ENCODE results near the gene GPSM1.

The GPSM1 gene

DNA sequence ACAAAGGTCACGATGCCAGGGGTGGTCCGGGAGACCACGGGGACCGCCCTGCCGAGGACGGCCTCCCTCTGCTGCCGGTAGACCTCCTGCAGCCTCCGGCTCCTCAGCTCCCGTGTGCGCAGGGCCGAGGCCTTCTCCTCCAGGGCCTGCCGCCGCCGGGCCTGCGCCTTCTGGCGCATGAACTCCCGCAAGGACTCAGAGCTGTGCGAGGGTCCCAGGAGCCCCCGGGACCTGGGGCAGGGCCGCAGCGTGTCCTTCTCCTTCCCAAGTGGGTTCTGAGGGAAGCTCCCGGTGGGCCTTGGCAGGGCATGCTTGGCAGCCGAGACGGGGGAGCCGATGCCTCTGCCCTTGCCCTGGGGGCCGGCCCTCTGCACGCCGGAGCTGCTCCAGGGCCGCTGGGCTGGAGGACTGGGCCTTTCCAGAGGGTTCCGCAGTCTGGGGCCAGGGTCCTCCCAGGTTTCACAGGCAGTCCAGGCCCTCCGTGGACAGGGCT is 36.8 kb upstream of the GPSM1 start:
- no peak for DNase-seq

DNA sequence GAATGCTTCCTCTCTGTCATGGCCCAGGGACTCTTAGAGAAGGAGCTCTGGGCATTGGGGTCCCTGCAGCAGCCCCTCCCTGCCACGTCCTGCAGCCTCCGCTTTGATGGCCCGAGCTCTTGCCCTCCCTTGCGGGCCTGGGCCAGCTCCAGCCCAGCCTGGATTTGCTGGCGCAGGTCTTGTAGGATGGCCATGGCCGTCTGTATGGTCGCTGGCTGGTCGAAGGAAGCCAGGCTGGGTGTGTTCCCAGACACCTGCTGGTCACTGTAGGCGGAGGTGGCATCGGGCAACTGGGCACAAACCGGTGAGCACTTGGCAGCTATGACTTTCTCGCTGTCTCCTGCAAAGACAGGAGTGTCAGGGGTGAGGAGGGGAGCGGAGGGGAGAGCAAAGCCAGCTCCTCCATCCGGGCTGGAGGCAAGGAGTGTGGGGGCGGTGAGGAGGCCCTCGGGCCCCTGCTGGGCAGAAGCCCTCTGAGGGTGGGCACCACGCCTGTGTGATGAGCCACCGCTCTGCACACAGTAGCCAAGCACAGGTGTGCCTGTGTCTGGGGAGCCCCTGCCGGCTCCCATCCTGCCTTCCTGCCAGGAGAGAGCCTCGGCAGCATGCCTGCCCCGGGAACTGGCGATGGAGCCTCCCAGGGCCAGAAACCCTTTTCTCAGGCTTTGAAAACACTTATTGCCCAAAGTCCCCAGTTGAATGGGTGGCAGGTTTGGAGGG is 35.9 kb upstream of the GPSM1 start:
- peak in 2 of 14 donors; percentile 41 to 97 for DNase-seq

DNA sequence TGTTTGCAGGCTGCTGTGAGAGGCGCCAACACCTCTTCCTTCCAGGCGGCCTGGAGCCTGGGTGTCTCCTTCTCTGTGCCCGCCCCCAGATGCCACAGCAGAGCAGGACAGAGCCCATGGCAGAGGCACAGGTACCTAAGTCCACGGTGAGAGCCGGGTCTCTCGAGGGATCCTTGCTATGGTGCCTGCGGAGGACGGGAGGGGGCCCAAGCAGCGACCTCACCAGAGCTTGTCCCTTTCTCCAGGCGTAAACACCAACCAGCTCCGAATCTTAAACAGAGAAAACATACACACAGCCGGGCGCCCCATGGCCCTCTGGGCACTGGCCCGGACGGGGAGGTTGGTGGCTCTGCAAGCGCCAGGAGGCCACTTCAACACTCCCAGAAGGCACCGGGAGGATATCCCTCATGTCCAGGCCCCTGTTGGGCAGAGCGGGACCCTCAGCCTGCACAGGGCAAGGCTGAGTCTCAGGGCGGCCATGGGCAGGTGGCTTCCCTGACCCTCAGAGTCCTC is 35.3 kb upstream of the GPSM1 start:
- no peak for DNase-seq

DNA sequence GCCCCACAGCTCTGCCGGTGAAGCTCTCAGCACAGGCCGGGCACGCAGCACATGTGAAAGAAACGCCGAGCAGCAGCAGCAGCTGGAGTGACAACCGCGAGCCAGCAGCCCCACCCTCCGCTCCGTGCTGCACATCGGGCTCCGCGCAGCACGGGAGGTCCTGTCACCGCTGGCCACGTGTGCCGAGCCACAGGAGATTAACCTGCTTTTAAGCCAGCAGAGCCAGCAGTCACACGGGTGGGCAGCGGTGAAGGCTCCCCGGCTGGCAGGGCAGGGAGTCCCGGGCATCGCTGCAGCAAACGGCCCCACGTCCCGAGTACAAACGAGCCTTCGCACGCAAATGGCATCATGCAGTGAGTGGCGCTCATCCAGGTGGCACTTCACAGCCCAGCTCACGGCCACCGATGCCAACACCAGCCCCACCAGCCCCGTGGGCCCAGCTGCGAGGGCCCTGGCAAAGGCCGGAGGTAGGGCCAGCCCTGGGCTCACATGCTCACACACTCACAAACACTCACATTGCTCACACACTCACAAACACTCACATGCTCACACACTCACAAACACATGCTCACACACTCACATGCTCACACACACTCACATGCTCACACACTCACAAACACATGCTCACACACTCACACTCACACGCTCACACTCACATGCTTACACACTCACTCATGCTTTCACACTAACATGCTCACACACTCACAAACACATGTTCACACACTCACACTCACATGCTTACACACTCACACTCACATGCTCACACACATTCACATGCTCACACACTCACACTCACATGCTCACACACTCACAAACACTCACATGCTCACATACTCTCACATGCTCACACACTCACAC is 34.5 kb upstream of the GPSM1 start:
- DNase-seq = no peak

DNA sequence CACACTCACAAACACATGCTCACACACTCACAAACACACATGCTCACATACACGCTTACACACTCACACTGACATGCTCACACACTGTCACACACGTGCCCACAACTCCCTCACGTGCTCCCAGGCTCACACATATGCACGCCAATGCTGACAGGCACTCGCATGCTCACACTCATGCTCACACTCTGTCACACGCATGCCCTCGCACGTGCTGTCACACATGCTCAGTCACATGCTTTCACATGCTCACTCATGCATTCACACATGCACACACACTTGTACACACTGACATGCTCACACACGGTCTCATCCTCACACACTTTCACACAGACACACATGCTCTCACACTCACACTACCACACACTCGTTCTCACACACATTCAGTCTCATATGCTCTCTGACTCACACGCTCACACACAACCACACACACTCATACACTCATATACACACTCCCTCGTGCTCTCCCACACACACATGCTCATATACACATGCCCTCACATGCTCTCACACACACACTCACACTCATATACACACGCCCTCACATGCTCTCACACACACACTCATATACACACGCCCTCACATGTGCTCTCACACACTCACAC is 33.8 kb upstream of the GPSM1 start:
- DNase-seq = no peak

DNA sequence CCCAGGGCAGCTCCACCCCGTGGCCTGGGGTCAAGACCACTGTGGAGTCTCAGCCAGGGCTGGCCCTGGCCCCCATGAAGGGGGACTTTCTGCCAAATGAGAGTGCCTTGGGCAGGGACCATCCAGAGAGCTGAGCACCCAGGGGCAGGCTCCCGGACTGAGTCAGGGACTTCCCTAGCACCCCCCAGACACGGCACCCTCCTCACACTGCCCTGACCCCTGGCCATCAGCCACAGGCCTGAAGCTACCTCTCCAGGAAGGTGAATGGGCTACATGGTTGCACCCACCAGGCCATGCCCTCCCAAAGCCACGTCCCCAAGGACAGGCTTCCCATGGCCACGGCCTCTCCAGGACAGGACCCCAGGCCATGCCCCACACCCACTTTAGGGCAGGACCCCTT is 32.9 kb upstream of the GPSM1 start:
- no peak for DNase-seq

DNA sequence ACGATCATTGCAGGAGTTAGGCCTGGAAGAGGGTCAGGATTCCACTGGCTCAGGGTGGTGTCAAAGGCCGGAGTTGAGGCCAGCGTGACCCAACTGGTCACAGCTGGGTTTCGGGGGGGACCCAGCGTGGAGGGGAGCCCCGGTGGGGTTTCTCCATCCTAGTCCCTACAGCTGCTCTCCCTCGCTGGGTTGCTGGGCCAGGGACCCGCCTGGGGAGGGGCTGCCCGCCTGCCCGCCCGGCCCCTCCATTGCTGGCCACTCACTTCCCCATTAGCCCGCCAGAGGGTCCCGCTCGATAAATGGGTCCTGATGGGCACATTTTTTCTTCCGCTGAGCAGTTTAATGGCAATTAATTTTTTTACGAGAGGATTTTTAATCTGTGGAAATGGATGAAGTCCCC is 32.3 kb upstream of the GPSM1 start:
- DNase-seq = no peak

DNA sequence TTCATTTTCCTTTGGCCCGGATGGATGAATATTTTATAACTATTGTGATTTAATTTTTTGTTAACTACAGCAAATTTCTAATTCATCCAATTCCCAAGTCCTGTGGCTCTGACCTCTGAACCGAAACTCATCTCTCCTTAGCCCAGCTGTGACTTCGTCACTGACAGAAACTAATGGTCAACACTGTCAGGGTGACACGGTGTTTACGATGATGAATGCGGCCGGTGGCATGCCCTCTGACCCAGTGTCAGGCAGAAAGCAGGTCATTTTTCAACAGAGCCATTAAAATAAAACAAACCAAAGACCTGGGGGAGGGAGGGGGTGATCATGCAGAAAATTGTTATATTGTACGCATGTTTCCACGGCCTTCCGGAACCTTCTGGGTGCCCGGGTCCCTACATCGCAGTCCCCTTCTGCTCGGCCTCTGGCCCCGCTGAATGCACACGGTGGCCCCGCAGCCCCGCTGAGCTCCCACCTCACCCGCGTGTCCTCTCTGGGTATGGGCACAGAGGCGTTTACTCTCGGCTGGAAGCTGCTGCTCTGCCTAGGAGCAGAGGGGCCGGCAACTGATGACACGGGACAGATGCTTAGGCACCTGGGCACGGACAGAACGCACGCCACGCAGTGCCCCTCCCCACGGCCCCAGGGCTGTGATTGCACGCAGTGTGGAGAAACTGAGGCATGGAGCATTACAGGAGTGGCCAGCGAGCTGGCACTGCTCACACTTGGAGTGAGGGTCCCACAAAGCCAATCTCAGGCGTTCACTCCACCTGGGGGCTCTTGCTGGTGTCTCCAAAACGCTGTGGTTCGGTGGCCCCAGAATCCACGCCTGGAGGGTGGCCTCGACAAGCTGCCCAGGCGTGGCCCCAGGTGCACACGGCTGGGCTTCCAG is 31.6 kb upstream of the GPSM1 start:
- no peak for DNase-seq

DNA sequence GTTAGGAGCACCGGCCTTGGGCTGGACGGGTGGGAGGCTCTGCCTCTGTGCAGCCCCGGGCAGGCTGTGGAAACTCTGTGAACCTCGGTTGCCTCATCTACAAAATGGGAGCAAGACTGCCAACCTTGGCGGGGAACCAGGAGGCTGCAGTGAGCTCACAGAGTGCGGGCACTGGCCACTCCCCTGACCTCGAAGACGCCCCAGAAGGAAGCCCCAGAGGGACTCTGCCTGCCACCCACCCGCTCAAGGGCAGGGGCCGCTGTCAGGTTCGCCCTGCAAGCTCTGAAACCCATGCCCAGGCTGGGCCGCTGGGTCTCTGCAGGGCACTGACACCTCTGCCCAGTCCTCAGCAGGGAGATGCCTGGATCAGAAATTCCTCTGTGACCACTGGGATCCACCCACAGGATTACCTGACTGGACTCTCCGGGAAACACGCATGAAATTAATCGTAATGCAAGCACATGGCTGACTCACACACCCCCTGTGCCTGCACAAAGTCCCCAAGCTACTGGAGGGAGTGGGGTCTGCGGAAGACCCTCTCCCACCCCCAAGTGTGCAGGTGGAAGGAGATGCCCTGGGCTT is 30.8 kb upstream of the GPSM1 start:
- DNase-seq = no peak

DNA sequence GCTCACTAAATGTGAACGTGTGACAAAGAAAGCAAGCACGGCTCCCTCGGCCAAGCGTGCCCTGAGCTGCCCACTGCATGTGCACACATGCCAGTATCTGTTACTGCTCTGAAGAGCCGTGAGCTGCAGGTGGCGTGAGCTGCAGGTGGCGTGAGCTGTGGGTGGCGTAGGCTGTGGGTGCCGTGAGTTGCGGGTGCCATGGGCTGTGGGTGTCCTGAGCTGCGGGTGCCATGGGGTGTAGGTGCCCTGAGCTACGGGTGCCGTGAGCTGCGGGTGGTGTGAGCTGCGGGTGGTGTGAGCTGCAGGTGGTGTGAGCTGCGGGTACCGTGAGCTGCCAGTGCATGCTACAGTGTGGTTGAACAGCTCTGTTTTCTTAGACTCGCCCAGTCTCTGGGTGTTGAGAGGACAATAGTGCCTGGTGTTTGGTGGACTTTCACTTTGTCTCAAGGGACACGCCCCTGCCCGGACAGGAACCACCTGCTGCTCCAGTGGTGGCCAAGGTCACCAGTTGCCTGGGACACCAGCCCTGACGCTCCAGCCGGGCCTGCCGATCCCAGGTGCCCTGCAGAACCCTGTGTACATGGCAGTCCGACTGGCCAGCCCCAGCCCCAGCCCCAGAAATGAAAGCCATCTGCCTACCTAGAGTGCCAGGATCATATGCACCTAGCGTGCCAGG is 30.2 kb upstream of the GPSM1 start:
- DNase-seq = peak in 1 of 14 donors; percentile 80

DNA sequence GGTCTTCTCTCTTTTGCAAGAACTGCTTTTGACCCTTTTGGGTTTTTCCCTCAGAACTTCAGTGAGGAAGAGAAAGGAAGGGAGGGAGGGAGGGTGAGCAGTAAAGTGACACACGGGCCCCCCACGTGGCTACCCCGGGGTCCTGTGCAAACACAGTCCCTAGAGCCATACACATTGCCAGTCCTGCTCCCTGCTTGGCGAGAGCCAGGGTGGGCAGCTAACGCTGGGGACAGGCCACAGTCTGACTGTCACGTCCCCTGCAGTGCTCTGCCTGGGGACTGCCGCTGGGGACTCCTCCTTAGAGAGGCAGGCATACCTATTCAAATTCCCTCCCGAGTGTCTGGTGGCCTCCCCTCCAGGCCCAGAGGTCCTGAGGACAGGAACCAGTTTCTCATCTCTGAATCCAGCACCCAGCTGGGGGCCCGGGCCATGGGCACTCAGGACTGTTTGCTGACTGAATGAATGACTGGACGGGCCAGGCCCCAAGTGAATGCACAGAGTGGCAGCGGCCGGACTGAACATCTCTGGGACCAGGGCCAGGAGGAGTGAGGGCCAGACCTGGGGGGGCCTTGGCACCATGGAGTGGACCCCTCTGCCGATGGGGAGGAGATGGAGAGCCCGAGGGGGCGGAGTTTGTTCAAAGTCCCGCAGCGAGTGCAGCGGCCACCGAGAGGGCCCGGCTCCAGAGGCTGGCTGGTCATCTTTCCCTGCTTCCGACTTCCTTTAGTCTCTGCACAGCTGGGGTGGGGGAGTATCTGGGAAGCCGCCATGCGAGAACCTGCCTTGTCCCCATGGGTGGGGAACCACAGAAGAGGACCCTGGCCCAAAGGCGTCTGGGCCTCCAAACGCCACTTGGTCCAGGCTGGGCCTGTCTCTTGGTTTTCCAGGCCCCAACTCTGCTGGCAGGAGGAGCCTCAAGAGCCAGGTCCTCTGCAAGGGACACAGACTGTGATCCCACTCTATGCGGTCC is 29.3 kb upstream of the GPSM1 start:
- no peak for DNase-seq

DNA sequence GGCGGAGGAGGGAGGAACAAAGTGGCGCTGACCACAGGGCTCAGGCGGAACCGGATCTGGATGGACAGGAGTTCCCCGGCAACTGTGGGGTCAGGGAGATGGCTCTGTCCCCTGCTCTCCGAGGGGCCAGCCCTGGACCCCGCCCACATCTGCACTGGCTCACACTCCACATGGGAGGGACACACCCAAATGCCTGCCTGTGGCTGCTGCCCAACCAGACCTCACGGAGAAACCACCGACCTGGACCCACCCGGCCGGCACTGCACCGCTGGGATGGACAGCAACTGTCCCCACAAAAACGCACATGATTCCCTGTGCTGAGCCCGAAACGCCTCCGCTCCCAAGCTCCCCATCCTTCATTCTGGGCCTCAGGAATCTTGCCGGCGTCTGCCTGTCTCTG is 28.2 kb upstream of the GPSM1 start:
- no peak for DNase-seq

DNA sequence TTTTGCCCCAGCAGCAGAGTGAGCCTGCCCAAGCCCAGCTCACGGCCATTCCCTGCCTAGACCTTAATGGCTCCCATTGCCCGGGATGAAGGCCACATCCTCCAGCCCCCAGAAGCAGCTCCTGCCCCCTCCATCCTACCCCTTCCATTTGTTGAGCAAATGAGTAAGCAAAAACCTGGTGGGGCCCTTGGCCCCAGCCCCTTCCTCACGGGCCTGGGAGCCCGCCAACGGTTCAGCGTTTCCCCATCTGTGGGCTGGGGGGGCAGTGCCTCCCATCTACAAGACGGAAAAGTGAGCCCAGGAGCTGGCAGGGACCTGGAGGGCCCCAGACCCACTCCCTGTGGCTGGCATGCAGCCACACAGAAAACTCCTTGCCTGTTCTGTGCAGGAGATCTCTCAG is 27.8 kb upstream of the GPSM1 start:
- DNase-seq = no peak

DNA sequence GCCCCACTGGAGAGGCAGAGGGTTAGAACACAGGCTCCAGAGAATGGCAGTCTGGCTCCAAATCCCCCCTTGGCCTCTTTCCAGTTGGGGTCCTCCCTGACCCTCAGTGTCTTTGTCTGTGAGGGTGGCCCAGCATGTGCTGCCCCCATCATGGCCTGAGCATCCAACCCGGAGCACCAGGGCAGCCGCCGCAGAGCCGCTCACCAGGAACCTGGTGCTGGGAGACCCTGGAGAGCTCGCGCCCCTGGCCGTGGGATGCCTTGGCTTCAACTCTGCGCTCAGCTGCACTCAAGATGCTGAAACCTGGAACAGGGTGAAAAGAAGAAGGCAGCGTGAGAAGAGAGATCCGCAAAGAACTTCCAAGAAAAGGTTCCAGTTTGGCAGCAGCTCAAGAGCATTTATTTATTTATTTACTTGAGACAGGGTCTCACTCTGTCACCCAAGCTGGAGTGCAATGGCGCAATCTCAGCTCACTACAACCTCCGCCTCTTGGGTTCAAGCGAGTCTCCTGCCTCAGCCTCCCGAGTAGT is 27.3 kb upstream of the GPSM1 start:
- no peak for DNase-seq

DNA sequence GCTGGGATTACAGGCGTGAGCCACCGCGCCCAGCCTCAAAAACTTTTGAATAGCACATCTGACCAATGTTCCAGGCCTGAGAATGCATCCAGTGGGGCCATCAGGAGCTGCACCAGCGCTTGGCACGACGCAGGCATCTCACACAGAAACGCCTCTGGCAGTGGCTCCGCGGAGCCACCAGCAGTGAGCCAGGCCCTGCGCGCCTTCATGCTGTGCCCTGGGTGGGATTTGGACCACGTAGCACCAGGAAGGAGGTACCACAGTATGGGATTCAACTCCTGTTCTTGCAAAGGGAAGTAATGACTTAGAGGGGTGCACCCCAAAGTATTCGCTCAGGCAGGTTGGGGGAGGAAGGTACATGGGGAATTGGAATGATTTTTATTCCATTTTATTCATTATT is 26.5 kb upstream of the GPSM1 start:
- no peak for DNase-seq

DNA sequence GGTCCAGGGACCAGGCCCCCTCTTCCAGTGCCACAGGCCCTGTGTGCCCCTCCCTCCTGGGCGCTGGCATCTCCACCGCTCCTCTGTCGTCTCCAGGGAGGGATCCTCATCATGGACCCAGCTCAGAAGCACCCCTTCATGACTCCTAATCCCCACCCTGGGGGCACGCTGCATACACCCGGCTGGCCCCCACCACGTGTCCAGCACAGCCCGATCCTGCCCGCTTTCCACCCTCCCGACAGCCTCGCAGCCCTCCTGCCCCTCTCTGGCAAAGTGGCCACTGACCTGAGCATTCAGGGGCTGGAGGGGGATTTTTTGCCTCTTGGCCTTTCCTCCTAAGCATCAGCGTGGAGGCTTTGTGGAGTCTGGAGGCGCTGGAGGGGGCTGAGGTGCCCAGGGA is 24.8 kb upstream of the GPSM1 start:
- DNase-seq = no peak

DNA sequence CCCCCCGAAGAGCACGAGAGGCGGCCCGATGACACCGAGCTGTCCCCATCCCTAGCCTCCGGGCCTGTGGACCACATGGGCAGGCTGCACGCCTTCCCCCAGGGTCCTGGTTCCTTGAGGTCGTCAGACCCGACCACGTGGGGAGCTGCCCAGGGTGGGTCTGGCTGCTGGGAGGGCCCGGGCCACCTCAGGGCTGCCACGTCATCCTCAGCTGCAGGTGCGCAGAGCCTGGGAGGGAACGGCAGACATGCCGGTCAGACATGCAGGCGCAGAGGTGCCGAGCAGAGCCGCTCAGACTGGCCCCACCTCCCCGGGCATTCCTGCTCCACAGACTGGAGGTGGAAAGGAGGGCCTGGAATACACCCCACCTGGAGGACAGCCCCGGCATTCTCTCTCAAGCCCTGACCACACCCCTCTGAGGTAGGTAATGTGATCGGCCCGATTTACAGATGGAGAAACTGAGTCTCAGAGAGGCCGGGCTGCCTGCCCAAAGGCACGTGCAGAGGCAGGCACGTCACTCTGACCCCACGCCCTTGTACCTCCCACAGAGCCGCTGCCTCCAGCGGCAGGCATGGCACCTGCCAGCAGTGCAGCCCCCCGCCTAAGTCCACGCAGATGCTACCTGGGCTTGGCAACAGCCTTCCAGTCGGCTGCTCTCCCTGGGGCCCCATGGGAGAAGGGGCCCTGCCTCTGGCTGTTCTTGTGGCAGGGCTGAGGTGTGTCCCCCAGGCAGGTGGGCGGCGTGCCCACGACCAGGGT is 24.1 kb upstream of the GPSM1 start:
- DNase-seq = no peak

DNA sequence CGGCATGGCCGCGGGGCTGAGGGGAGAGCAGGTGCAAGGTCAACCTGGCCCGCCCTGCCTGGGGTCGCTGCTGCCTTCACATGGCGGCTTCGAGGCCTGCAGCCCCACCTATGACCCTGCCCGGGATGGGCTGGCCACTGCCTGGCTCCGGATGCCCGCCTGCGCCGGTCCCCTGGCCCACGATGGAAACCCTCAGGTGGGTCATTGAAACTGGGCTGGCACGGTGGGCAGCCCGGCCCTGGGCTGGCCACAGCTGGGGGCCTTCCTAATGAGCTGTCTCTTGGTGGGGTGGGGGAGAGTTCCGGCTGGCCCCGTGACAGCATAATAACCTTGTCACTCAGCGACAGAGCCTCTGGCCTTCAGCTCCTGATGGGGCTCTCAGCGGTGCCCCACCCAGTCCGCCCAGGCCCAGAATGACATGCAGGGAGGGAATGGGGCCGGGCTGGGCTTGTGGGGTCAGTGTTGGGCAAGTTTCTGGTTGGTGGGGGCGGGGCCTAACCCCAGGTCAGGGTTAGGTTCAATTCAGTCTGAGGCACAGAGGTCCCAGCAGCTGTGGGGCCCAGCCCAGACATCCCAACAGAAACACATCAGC is 23.4 kb upstream of the GPSM1 start, which contains the start of gene CCDC187:
TSS of gene CCDC187 (minus strand) at position 270 of the 592 bp plus-strand sequence. CDS start at position 6, 264 bp downstream.
- no peak for DNase-seq

Data from C1 segment of cervical spinal cord (tissue), 14 donors.